Measurements from ENCODE around the gene FXYD5. TPM values are rescaled to one million over a fixed set of nuclear protein-coding genes. Genes with fewer than 3 reads are reported as not detected.
A peak's percentile ranks its signal among the peaks of the same experiment; 100 is the strongest.

The FXYD5 gene
- total RNA-seq, 2 donors from 2014 or later, result 11.5 to 17.1 TPM

- no peaks in the 10 kb centered on the region for H3K27me3 ChIP-seq
- no peak overlapping the region for H3K27ac ChIP-seq
- H3K36me3 ChIP-seq (replicated peaks in 1 of 2; ENCODE audit: insufficient read depth in 1 of 2, low read depth in 2 of 2), result no peaks in the 10 kb centered on the region
- intact Hi-C loops (cut with DNase I), result no loop called here
- 52 to 66% methylated on average over 2 of the region's 2 CpGs for WGBS, 2 donors
- TF ChIP-seq CTCF (IDR thresholded peaks at IDR 0.05) (no peak), POLR2A (IDR thresholded peaks at IDR 0.05) (no peak)
- H3K4me3 ChIP-seq, result no peak overlapping the region
- H3K4me1 ChIP-seq, result no peaks in the 10 kb centered on the region
- no peak for ATAC-seq
- no peaks in the 10 kb centered on the region for H3K9me3 ChIP-seq
- DNase-seq, result no peak
These were observed 44.9 kb downstream of the FXYD5 start for GRCh38 chr19:35199481-35199880.

GRCh38 chr19:35202722-35203688 lies 48.5 kb downstream of the FXYD5 start:
- Histone ChIP-seq H3K9me3 (no peaks in the 10 kb centered on the region), H3K27me3 (no peaks in the 10 kb centered on the region), H3K36me3 (replicated peaks in 1 of 2; ENCODE audit: insufficient read depth in 1 of 2, low read depth in 2 of 2) (no peaks in the 10 kb centered on the region), H3K4me3 (no peak overlapping the region), H3K27ac (no peak overlapping the region), H3K4me1 (peaks cover 11% of the 10 kb centered on the region)
- TF ChIP-seq CTCF (IDR thresholded peaks at IDR 0.05), result no peak
- no peak for TF ChIP-seq POLR2A (IDR thresholded peaks at IDR 0.05)
- DNase-seq (no peak), ATAC-seq (no peak)
- WGBS, 2 donors, result 81 to 84% methylated on average over 4 of the region's 4 CpGs
- intact Hi-C loops (cut with DNase I), result no loop called here

GRCh38 chr19:35204799-35205732 lies 50.5 kb downstream of the FXYD5 start:
- DNase-seq (peak in 1 of 4 donors; percentile 49), ATAC-seq (no peak)
- Histone ChIP-seq H3K9me3 (no peaks in the 10 kb centered on the region), H3K36me3 (replicated peaks in 1 of 2; ENCODE audit: insufficient read depth in 1 of 2, low read depth in 2 of 2) (no peaks in the 10 kb centered on the region), H3K27me3 (no peaks in the 10 kb centered on the region), H3K4me3 (no peak overlapping the region), H3K4me1 (peaks cover 11% of the 10 kb centered on the region), H3K27ac (no peak overlapping the region)
- 61 to 70% methylated on average over 13 of the region's 13 CpGs for WGBS, 2 donors
- TF ChIP-seq POLR2A (IDR thresholded peaks at IDR 0.05), result no peak
- TF ChIP-seq CTCF (IDR thresholded peaks at IDR 0.05), result no peak
- intact Hi-C loops (cut with DNase I), result no loop called here

GRCh38 chr19:35205733-35206323 lies 51.3 kb downstream of the FXYD5 start:
- H3K27ac ChIP-seq, result no peak overlapping the region
- ATAC-seq, result peak; percentile 21
- no peaks in the 10 kb centered on the region for H3K9me3 ChIP-seq
- TF ChIP-seq POLR2A (IDR thresholded peaks at IDR 0.05) (no peak), CTCF (IDR thresholded peaks at IDR 0.05) (no peak)
- WGBS, 2 donors, result 20 to 21% methylated on average over 6 of the region's 6 CpGs
- H3K27me3 ChIP-seq, result no peaks in the 10 kb centered on the region
- no peak for DNase-seq
- H3K4me1 ChIP-seq, result peaks cover 11% of the 10 kb centered on the region
- H3K36me3 ChIP-seq (replicated peaks in 1 of 2; ENCODE audit: insufficient read depth in 1 of 2, low read depth in 2 of 2), result no peaks in the 10 kb centered on the region
- intact Hi-C loops (cut with DNase I), result no loop called here
- H3K4me3 ChIP-seq, result no peak overlapping the region

All from body of pancreas (tissue), 4 donors.